ENCODE data around the gene TBXA2R. TPM values are rescaled to one million over a fixed set of nuclear protein-coding genes. Genes with fewer than 3 reads are reported as not detected.
"Not testable (repeated sequence)": the region's sequence is repeated elsewhere in the genome, so short reads cannot be mapped to it uniquely, and the experiment has no call there.

The TBXA2R gene
- total RNA-seq, 1 experiment from 2014 or later: 0.15 TPM

- DNase-seq: peak; percentile 100
- Histone ChIP-seq H3K4me3 (ENCODE audit: low read length) (peak overlapping the region; percentile 86), H3K27ac (ENCODE audit: low read length) (no peak overlapping the region), H3K9me3 (ENCODE audit: low read length) (no peaks in the 10 kb centered on the region), H3K9ac (ENCODE audit: low read length) (peak overlapping the region; percentile 89), H3K27me3 (ENCODE audit: low read length) (no peaks in the 10 kb centered on the region), H3K4me1 (ENCODE audit: low read length) (peaks cover 13% of the 10 kb centered on the region), H3K4me2 (ENCODE audit: low read depth, low read length, poor library complexity, severe bottlenecking) (peak overlapping the region; percentile 99), H3K79me2 (ENCODE audit: low read length) (peaks cover 13% of the 10 kb centered on the region), H3K9me2 (replicated peaks; ENCODE audit: insufficient read depth, low read length) (no peaks in the 10 kb centered on the region), H3K36me3 (ENCODE audit: insufficient read depth, low read length) (peaks cover 10% of the 10 kb centered on the region; the same call in 1 of the 2 replicates), H2AFZ (ENCODE audit: low read length) (peak overlapping the region; percentile 88; the same call in 1 of the 2 replicates), H4K20me1 (ENCODE audit: insufficient read depth, low read depth, low read length) (peaks cover 7% of the 10 kb centered on the region; the same call in 1 of the 2 replicates)
Measured at GRCh38 chr19:3572132-3572854, 34.4 kb downstream of the TBXA2R start.

GRCh38 chr19:3570606-3571011 lies 36.1 kb downstream of the TBXA2R start:
- no peak overlapping the region for H2AFZ ChIP-seq (ENCODE audit: low read length)
- H3K9ac ChIP-seq (ENCODE audit: low read length): no peak overlapping the region

GRCh38 chr19:3570042-3570441 lies 36.6 kb downstream of the TBXA2R start:
- H3K4me3 ChIP-seq (ENCODE audit: low read length); H3K27me3 ChIP-seq (ENCODE audit: low read length); DNase-seq; H2AFZ ChIP-seq (ENCODE audit: low read length); H3K9ac ChIP-seq (ENCODE audit: low read length); H3K9me2 ChIP-seq (replicated peaks; ENCODE audit: insufficient read depth, low read length); H3K27ac ChIP-seq (ENCODE audit: low read length); H3K36me3 ChIP-seq (ENCODE audit: insufficient read depth, low read length); H4K20me1 ChIP-seq (ENCODE audit: insufficient read depth, low read depth, low read length); H3K4me2 ChIP-seq (ENCODE audit: low read depth, low read length, poor library complexity, severe bottlenecking); H3K9me3 ChIP-seq (ENCODE audit: low read length): not testable (repeated sequence)
- peaks cover 13% of the 10 kb centered on the region for H3K4me1 ChIP-seq (ENCODE audit: low read length)
- H3K79me2 ChIP-seq (ENCODE audit: low read length): peaks cover 13% of the 10 kb centered on the region

More at GRCh38 chr19:3570606-3571011, 36.1 kb downstream of the TBXA2R start:
- no peaks in the 10 kb centered on the region for H3K27me3 ChIP-seq (ENCODE audit: low read length)
- no peaks in the 10 kb centered on the region for H3K9me3 ChIP-seq (ENCODE audit: low read length)
- no peak for DNase-seq
- no peak overlapping the region for H3K27ac ChIP-seq (ENCODE audit: low read length)
- no peak overlapping the region for H3K4me3 ChIP-seq (ENCODE audit: low read length)
- no peaks in the 10 kb centered on the region for H3K9me2 ChIP-seq (replicated peaks; ENCODE audit: insufficient read depth, low read length)
- no peak overlapping the region for H3K4me2 ChIP-seq (ENCODE audit: low read depth, low read length, poor library complexity, severe bottlenecking)
- H4K20me1 ChIP-seq (ENCODE audit: insufficient read depth, low read depth, low read length): peaks cover 7% of the 10 kb centered on the region; the same call in 1 of the 2 replicates
- peaks cover 13% of the 10 kb centered on the region for H3K79me2 ChIP-seq (ENCODE audit: low read length)
- H3K36me3 ChIP-seq (ENCODE audit: insufficient read depth, low read length): peaks cover 7% of the 10 kb centered on the region; the same call in 1 of the 2 replicates
- peaks cover 13% of the 10 kb centered on the region for H3K4me1 ChIP-seq (ENCODE audit: low read length)

GRCh38 chr19:3565139-3565538 lies 41.5 kb downstream of the TBXA2R start:
- H3K27ac ChIP-seq (ENCODE audit: low read length): no peak overlapping the region
- DNase-seq: no peak
- no peaks in the 10 kb centered on the region for H3K27me3 ChIP-seq (ENCODE audit: low read length)
- no peaks in the 10 kb centered on the region for H3K9me2 ChIP-seq (replicated peaks; ENCODE audit: insufficient read depth, low read length)
- H3K4me2 ChIP-seq (ENCODE audit: low read depth, low read length, poor library complexity, severe bottlenecking): no peak overlapping the region
- no peaks in the 10 kb centered on the region for H3K9me3 ChIP-seq (ENCODE audit: low read length)
- no peak overlapping the region for H3K9ac ChIP-seq (ENCODE audit: low read length)
- H3K36me3 ChIP-seq (ENCODE audit: insufficient read depth, low read length): no peaks in the 10 kb centered on the region
- no peak overlapping the region for H2AFZ ChIP-seq (ENCODE audit: low read length)
- H3K4me3 ChIP-seq (ENCODE audit: low read length): no peak overlapping the region
- no peaks in the 10 kb centered on the region for H3K79me2 ChIP-seq (ENCODE audit: low read length)
- no peaks in the 10 kb centered on the region for H4K20me1 ChIP-seq (ENCODE audit: insufficient read depth, low read depth, low read length)
- H3K4me1 ChIP-seq (ENCODE audit: low read length): peaks cover 3% of the 10 kb centered on the region; the same call in 1 of the 2 replicates

- Histone ChIP-seq H4K20me1 (ENCODE audit: insufficient read depth, low read depth, low read length) (no peaks in the 10 kb centered on the region), H3K9me2 (replicated peaks; ENCODE audit: insufficient read depth, low read length) (no peaks in the 10 kb centered on the region), H3K79me2 (ENCODE audit: low read length) (no peaks in the 10 kb centered on the region), H3K27ac (ENCODE audit: low read length) (no peak overlapping the region), H3K4me1 (ENCODE audit: low read length) (no peaks in the 10 kb centered on the region), H3K9ac (ENCODE audit: low read length) (no peak overlapping the region), H3K4me2 (ENCODE audit: low read depth, low read length, poor library complexity, severe bottlenecking) (no peak overlapping the region), H2AFZ (ENCODE audit: low read length) (no peak overlapping the region), H3K27me3 (ENCODE audit: low read length) (no peaks in the 10 kb centered on the region), H3K4me3 (ENCODE audit: low read length) (no peak overlapping the region), H3K9me3 (ENCODE audit: low read length) (no peaks in the 10 kb centered on the region), H3K36me3 (ENCODE audit: insufficient read depth, low read length) (no peaks in the 10 kb centered on the region)
- DNase-seq: no peak
Measured at GRCh38 chr19:3563709-3564524, 42.8 kb downstream of the TBXA2R start.

- H3K9me3 ChIP-seq (ENCODE audit: low read length): no peaks in the 10 kb centered on the region
- peak; percentile 98 for DNase-seq
- peak within 1 kb of the TSS; percentile 41; the same call in 1 of the 2 replicates for H3K27ac ChIP-seq (ENCODE audit: low read length)
- H2AFZ ChIP-seq (ENCODE audit: low read length): peak within 1 kb of the TSS; percentile 94
- peak within 1 kb of the TSS; percentile 98 for H3K4me2 ChIP-seq (ENCODE audit: low read depth, low read length, poor library complexity, severe bottlenecking)
- H4K20me1 ChIP-seq (ENCODE audit: insufficient read depth, low read depth, low read length): peaks cover 15% of the 10 kb centered on the region; the same call in 1 of the 2 replicates
- no peaks in the 10 kb centered on the region for H3K36me3 ChIP-seq (ENCODE audit: insufficient read depth, low read length)
- peak within 1 kb of the TSS; percentile 81 for H3K9ac ChIP-seq (ENCODE audit: low read length)
- H3K79me2 ChIP-seq (ENCODE audit: low read length): peaks cover 38% of the 10 kb centered on the region
- peaks cover 49% of the 10 kb centered on the region for H3K4me1 ChIP-seq (ENCODE audit: low read length)
- H3K9me2 ChIP-seq (replicated peaks; ENCODE audit: insufficient read depth, low read length): no peaks in the 10 kb centered on the region
- H3K27me3 ChIP-seq (ENCODE audit: low read length): no peaks in the 10 kb centered on the region
- peak within 1 kb of the TSS; percentile 85 for H3K4me3 ChIP-seq (ENCODE audit: low read length)
Measured at GRCh38 chr19:3557461-3558248, 49.0 kb downstream of the TBXA2R start, which contains the start of gene MFSD12. TSS of gene MFSD12 (minus strand) at chr19:3557586. CDS start at chr19:3557403, 183 bp downstream.

- Histone ChIP-seq H4K20me1 (ENCODE audit: insufficient read depth, low read depth, low read length) (peaks cover 15% of the 10 kb centered on the region; the same call in 1 of the 2 replicates), H3K27ac (ENCODE audit: low read length) (peak overlapping the region; percentile 20; the same call in 1 of the 2 replicates), H3K79me2 (ENCODE audit: low read length) (peaks cover 41% of the 10 kb centered on the region), H3K9me2 (replicated peaks; ENCODE audit: insufficient read depth, low read length) (no peaks in the 10 kb centered on the region), H3K4me3 (ENCODE audit: low read length) (peak overlapping the region; percentile 85), H3K4me2 (ENCODE audit: low read depth, low read length, poor library complexity, severe bottlenecking) (peak overlapping the region; percentile 98), H3K9me3 (ENCODE audit: low read length) (no peaks in the 10 kb centered on the region), H3K9ac (ENCODE audit: low read length) (peak overlapping the region; percentile 81), H3K36me3 (ENCODE audit: insufficient read depth, low read length) (no peaks in the 10 kb centered on the region), H2AFZ (ENCODE audit: low read length) (no peak overlapping the region), H3K4me1 (ENCODE audit: low read length) (peaks cover 52% of the 10 kb centered on the region), H3K27me3 (ENCODE audit: low read length) (no peaks in the 10 kb centered on the region)
- DNase-seq: peak; percentile 70
Measured at GRCh38 chr19:3556978-3557460, 49.7 kb downstream of the TBXA2R start.

Measured in Karpas-422 (cell line).